Lower lobe of right lung (tissue), 2 donors: ENCODE data around the gene CST8. TPM values are rescaled to one million over a fixed set of nuclear protein-coding genes. Genes with fewer than 3 reads are reported as not detected.
A peak's percentile ranks its signal among the peaks of the same experiment; 100 is the strongest.
"Not testable (repeated sequence)": the region's sequence is repeated elsewhere in the genome, so short reads cannot be mapped to it uniquely, and the experiment has no call there.

ENCODE experiments used
- ATAC-seq, 2 donors: fragments of 200-7000 bp; cut with Tn5 transposase; one replicate each; pipeline ENCODE4 v1.9.1; 2020 to 2022; ENCODE audit warnings: mild to moderate bottlenecking in 2 of 2, moderate library complexity in 2 of 2
- DNase-seq: peaks from one replicate; pipeline ENCODE4 v3.0.0-alpha.2; 2020
- H3K27ac ChIP-seq: fragments of 200-600 bp; one replicate; pipeline ENCODE4 v1.8.0; 2022
- H3K27me3 ChIP-seq: fragments of 200-600 bp; one replicate; pipeline ENCODE4 v1.8.0; 2022; ENCODE audit warnings: low read depth
- H3K36me3 ChIP-seq: fragments of 200-600 bp; one replicate; pipeline ENCODE4 v1.8.0; 2022; ENCODE audit warnings: mild to moderate bottlenecking
- H3K4me1 ChIP-seq: fragments of 200-600 bp; one replicate; pipeline ENCODE4 v1.8.0; 2022
- H3K4me3 ChIP-seq: fragments of 200-600 bp; one replicate; pipeline ENCODE4 v1.8.0; 2022; ENCODE audit warnings: mild to moderate bottlenecking
- H3K9me3 ChIP-seq: fragments of 200-600 bp; one replicate; pipeline ENCODE4 v1.8.0; 2022
- intact Hi-C: fragments of 100-400 bp; cut with DNase I; formaldehyde crosslinking; loops from one replicate; pipeline ENCODE4 v1.11.0; 2022
- total RNA-seq: library from RNA; stranded (reverse); fragmentation: NEBNext Ultra II Directional; extraction: Animal tissue kit (Norgen Biotek cat#: 25700); gene quantifications from one replicate; pipeline ENCODE4 v1.2.1, GENCODE V29; 2021
- TF ChIP-seq, protein P1 (sequence below): fragments of 200-600 bp; IDR thresholded peaks from one replicate; pipeline ENCODE4 v1.8.0; 2022; ENCODE audit warnings: antibody characterized with exemption, mild to moderate bottlenecking
- donor health status: DM: no; HTN: yes; CAD: no; lungs with severe emphysema.

Gene CST8
- total RNA-seq, 1 donor from 2014 or later, result not detected

DNA sequence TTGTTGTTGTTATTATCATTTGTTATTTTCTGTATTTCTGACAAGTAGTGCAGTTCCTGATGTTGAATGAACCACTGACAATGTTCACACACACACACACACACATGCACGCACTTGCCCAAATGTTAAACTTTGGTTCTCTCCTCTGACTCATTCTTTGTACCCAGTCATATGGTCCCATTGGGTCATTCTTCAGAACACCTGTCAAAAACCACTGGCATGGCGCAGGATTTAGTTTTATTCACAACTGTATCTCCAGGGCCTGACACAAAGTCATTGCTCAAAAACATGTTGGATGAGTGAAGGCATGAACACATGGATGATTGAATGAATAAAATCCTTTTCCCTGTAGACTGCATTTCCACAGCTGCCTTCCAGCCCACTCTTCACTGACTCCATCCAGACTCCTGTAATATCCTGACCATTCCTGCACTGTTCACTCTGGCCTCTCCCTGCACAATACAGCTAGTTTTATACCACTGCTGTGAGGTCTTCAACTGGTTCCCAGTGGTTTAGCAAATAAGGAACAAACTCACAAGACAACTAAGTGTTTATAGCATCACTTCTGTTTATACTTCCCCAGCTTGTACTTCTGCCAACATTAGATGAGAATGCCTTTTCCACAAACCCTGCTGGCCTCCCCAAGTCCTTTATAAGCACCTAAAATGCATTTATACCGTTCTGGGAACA lies 31.3 kb upstream of the CST8 start:
- TF ChIP-seq, protein P1, sequence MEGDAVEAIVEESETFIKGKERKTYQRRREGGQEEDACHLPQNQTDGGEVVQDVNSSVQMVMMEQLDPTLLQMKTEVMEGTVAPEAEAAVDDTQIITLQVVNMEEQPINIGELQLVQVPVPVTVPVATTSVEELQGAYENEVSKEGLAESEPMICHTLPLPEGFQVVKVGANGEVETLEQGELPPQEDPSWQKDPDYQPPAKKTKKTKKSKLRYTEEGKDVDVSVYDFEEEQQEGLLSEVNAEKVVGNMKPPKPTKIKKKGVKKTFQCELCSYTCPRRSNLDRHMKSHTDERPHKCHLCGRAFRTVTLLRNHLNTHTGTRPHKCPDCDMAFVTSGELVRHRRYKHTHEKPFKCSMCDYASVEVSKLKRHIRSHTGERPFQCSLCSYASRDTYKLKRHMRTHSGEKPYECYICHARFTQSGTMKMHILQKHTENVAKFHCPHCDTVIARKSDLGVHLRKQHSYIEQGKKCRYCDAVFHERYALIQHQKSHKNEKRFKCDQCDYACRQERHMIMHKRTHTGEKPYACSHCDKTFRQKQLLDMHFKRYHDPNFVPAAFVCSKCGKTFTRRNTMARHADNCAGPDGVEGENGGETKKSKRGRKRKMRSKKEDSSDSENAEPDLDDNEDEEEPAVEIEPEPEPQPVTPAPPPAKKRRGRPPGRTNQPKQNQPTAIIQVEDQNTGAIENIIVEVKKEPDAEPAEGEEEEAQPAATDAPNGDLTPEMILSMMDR, result no peak
- no peaks in the 10 kb centered on the region for H3K9me3 ChIP-seq
- H3K4me3 ChIP-seq, result no peak overlapping the region
- H3K4me1 ChIP-seq, result no peaks in the 10 kb centered on the region
- ATAC-seq, result no peak
- H3K27me3 ChIP-seq, result no peaks in the 10 kb centered on the region
- intact Hi-C loops, result no loop called here
- H3K27ac ChIP-seq, result no peak overlapping the region
- no peak for DNase-seq
- H3K36me3 ChIP-seq, result no peaks in the 10 kb centered on the region

DNA sequence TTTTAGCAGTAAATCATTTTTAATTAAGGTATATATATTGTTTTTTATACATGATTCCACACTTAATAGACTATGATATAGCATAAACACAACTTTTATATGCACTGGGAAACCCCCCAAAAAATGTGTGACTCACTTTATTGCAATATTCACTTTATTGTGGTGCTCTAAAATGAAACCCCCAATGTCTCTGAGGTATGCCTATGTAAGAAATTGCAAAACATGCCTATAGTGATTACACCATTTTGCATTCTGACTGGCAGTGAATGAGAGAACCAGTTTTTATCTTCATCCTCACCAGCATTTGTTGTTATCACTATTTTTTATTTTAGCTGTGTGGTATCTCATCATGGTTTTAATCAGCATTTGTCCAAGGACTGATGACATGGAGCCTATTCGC lies 29.7 kb upstream of the CST8 start:
- intact Hi-C loops, result no loop called here
- Histone ChIP-seq H3K4me3 (no peak overlapping the region), H3K36me3 (no peaks in the 10 kb centered on the region), H3K9me3 (no peaks in the 10 kb centered on the region), H3K4me1 (no peaks in the 10 kb centered on the region), H3K27ac (no peak overlapping the region), H3K27me3 (no peaks in the 10 kb centered on the region)
- ATAC-seq, result no peak
- no peak for DNase-seq
- TF ChIP-seq, protein P1, result no peak

DNA sequence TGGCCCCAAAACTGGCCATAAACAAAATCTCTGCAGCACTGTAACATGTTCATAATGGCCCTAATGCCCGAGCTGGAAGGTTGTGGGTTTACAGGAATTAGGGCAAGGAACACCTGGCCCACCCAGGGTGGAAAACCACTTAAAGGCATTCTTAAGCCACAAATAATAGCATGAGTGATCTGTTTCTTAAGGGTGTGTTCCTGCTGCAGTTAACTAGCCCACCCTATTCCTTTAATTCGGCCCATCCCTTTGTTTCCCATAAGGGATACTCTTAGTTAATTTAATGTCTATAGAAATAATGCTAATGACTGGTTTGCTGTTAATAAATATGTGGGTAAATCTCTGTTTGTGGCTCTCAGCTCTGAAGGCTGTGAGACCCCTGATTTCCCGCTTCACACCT lies 24.0 kb upstream of the CST8 start:
- H3K27me3 ChIP-seq, H3K27ac ChIP-seq, H3K4me3 ChIP-seq, H3K36me3 ChIP-seq, H3K4me1 ChIP-seq, ATAC-seq, intact Hi-C loops, DNase-seq: not testable (repeated sequence)
- H3K9me3 ChIP-seq, result peaks cover 15% of the 10 kb centered on the region

DNA sequence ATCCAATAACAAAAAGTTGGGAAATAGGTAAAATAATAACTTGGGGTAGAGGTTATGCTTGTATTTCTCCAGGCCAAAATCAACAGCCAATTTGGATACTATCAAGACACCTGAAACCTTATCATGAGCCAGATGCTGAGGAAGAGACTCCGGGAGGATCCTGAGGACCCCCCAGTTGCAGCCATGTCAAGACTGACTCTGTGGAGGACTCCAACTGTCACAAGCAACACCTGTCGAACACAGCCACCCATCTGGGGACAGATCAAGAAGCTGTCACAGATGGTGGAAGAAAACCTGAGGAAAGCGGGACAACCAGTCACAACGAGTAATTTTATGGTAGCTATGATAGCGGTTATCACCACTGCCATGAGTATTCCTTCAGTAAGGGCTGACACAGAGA lies 18.6 kb upstream of the CST8 start:
- ATAC-seq, H3K27ac ChIP-seq, intact Hi-C loops, H3K9me3 ChIP-seq, H3K36me3 ChIP-seq, H3K27me3 ChIP-seq, DNase-seq, H3K4me1 ChIP-seq, H3K4me3 ChIP-seq: not testable (repeated sequence)

DNA sequence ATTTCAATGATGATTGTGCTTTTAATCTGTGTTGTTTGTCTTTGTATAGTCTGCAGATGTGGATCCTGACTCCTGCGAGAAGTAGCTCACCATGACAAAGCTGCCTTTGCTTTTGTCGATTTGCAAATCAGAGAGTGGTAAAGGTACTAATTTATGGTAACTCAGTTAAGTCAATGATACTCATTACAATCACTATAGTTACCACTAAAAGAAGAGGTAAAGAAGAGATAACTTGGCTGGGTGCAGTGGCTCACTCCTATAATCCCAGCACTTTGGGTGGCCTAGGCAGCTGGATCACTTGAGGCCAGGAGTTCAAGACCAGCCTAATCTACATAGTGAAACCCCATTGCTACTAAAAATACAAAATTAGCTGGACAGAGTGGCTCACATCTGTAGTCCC lies 17.6 kb upstream of the CST8 start:
- H3K9me3 ChIP-seq, H3K27me3 ChIP-seq, H3K36me3 ChIP-seq, intact Hi-C loops, DNase-seq, ATAC-seq, H3K4me1 ChIP-seq, H3K4me3 ChIP-seq, H3K27ac ChIP-seq: not testable (repeated sequence)

DNA sequence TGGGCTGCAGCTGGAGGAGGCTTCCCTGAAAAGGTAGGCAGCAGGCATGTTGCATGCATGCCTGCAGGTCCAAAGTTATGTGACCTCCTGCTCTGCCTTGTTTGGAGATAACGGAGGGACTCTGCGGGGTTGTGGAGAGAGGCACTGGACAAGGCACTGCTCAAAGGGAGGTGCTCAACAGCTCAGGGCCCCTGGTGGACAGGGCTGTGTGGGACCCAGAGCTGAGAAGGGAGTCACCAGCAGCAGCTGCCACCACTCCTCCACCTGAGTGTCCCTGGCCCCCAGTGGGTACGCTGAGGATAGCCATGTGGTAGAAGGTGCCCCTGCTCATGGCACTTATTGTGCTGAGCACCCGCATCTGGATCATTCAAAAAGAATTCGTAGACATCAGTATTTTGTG lies 15.5 kb upstream of the CST8 start:
- no peaks in the 10 kb centered on the region for H3K36me3 ChIP-seq
- ATAC-seq, result peak in 1 of 2 donors; percentile 34
- H3K9me3 ChIP-seq, result no peaks in the 10 kb centered on the region
- H3K4me3 ChIP-seq, result no peak overlapping the region
- intact Hi-C loops, result no loop called here
- no peak for DNase-seq
- H3K27ac ChIP-seq, result no peak overlapping the region
- TF ChIP-seq, protein P1, result no peak
- peaks cover 8% of the 10 kb centered on the region for H3K27me3 ChIP-seq
- H3K4me1 ChIP-seq, result no peaks in the 10 kb centered on the region

DNA sequence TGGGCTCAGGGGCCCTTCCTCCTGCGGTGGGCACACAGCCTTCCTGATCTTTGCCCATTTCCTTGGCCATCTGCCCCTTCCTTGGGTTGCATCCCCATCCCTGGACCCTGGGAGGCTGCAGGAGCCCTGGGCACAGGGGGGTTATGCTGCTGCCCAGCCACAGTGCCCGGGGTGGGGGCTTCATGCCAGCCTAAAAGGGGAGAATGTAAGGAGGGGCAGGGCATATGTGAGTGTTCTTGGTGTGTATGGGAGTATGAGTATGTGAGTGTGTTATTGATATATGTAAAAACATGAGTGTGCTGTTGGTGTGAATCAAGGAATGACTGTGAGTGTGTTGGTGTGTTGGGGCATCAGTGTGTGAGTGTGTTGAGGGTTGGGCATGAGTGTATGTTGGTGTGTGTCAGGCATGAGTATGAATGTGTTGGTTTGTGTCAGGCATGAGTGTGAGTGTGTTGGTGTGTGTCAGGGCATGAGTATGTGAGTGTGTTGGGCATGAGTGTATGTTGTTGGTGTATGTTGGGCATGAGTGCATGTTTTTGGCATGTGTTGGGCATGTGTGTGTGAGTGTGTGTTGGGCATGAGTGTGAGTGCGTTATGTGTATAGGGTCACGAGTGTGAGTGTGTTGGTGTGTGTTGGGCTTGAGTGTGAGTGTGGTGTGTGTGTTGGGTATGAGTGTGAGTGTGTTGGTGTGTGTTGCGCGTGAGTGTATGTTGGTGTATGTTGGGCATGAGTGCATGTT lies 14.7 kb upstream of the CST8 start:
- intact Hi-C loops, result no loop called here
- TF ChIP-seq, protein P1, result no peak
- H3K4me1 ChIP-seq, result no peaks in the 10 kb centered on the region
- H3K4me3 ChIP-seq, result no peak overlapping the region
- H3K27ac ChIP-seq, result no peak overlapping the region
- peak in 1 of 2 donors; percentile 32 for ATAC-seq
- no peak for DNase-seq
- H3K27me3 ChIP-seq, result peaks cover 8% of the 10 kb centered on the region
- no peaks in the 10 kb centered on the region for H3K36me3 ChIP-seq
- H3K9me3 ChIP-seq, result no peaks in the 10 kb centered on the region
